Stimulated activated naive CD4-positive, alpha-beta T cell (primary cell): ENCODE measurements around the gene TP63.

Experiments used
- DNase-seq, 6 experiments: peaks; one replicate each; lab custom pipeline; 2025; lab: John Stamatoyannopoulos, UW

Gene TP63

DNA sequence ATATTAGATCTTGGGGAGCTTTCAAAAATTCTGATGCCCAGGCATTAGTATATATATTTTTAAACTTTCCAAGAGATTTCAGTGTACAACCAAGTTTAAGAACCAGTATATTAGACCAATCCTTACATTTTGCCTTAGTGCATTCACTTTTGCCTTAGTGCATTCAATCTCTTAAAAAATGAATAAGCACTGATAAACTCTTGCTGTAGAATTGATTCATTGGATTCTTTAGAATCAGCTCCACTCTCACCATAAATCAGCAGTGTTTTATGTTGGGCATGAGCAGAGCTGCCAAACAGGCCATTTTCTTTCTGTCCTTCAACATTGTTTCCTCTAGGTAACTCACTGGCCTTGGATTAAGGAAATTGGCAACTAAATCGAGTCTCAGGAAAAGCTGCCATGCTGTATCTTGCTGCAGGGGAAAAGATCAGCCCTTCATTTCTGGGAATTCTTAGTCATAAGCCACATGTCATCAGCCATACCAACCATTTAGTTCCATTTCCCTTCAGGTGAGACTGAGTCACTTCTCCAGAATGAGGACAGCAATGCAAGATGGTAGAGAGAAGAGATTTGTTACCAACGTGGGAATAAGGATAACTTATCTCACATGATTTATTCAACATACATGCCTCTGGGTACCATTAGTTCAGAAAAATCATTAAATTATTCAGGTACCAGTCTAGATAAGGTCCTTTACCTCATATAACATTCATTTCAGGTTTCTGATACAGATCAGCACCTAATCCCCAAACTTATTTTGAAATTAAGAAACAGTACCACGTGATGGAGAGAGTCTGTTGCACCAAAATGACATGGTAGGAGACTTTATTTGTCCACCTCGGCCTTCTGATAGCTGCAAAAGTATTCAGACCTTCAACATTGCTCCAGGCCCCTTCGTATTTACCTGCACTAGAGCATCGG is 297.0 kb downstream of the TP63 start:
- no peak for DNase-seq

- no peak for DNase-seq
Observed at GRCh38 chr3:189936201-189936945, 305.2 kb downstream of the TP63 start.

GRCh38 chr3:189937302-189938127 is 306.3 kb downstream of the TP63 start:
- no peak for DNase-seq

- no peak for DNase-seq
Observed at GRCh38 chr3:189941125-189941524, 309.9 kb downstream of the TP63 start.

DNA sequence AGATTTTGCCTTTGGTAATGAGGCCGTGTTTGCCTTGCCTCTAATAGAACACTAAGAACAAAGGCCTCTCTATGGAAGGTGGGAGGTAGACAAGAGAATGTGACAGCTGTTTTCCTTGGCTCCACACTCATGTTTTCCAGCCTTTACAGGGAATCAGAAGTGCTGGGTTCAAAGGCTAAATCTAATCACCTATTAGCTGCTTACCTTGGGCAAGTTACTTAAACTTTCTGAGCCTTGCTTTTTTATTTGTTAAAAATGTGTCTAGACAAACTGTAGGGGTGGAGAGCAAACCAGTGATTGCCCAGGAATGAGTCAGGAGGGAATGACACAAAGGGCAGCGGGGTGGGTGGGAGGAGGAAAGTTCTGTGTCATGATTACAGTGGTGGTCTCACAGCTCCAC is 310.5 kb downstream of the TP63 start:
- no peak for DNase-seq

GRCh38 chr3:189942948-189943347 is 311.8 kb downstream of the TP63 start:
- DNase-seq = no peak

GRCh38 chr3:189944285-189945145 is 313.3 kb downstream of the TP63 start:
- no peak for DNase-seq

- DNase-seq = no peak
Observed at GRCh38 chr3:189945935-189946709, 314.9 kb downstream of the TP63 start.
